ENCODE results near the gene TSPAN18. TPM values are rescaled to one million over a fixed set of nuclear protein-coding genes. Genes with fewer than 3 reads are reported as not detected.

TSPAN18 gene
- total RNA-seq, 1 experiment from 2014 or later, result 0.77 TPM

DNA sequence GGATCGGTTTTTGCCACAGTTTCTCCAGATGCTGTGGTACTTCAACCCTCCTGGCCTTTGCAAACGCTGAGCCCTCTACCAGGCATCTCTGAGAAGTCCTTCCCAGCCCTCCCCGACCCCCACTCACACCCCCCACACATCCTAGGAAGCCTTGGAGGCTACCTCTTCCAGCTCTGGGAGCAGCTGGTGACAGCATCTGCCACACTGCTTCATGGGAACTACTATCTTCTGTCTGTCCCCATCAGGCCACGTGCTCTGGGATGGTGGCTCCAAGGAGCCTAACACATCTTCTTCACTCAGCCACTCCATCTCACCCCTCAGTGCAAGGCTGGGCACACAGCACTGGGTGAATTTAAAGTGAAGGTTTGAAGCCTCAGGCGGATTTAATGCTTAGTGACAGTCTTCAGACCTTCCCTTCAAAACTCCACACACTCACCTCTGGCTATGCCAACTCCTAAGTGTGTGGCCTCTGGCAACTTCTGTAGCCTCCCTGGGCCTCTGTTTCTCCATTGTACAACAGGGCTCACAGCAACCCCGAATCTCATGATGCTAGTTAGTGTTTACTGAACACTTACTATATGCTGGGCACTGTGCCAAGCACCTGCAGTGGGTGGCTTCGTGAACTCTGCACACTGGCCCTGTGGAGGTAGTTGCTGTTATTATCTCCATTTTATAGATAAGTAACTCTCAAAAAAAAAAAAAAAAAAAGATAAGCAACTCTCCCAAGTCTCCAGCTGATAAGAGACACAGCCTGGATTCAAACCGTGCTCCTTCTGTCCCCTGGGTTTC lies 231.2 kb downstream of the TSPAN18 start:
- no TSS peak for BruUV-seq (replicated peaks)
- no peaks in the 10 kb centered on the region for H3K27me3 Mint-ChIP-seq (ENCODE audit: insufficient read depth, unreplicated experiment)
- no peak overlapping the region for H3K4me3 Mint-ChIP-seq (ENCODE audit: unreplicated experiment)
- ChIA-PET CTCF (interaction anchor here (0.6 to 1.2 kb wide), 4 partner anchors 11 to 111 kb away, joined by 3 to 4 read pairs (median 3); no protein-coding TSS in a partner anchor), POLR2A (no interaction called here)
- DNase-seq (ENCODE audit: unreplicated experiment), result no peak
- H3K4me1 Mint-ChIP-seq (ENCODE audit: insufficient read depth, unreplicated experiment), result peaks cover 9% of the 10 kb centered on the region
- no peaks in the 10 kb centered on the region for H3K36me3 Mint-ChIP-seq (ENCODE audit: insufficient read depth, unreplicated experiment)
- TF ChIP-seq, protein P1, sequence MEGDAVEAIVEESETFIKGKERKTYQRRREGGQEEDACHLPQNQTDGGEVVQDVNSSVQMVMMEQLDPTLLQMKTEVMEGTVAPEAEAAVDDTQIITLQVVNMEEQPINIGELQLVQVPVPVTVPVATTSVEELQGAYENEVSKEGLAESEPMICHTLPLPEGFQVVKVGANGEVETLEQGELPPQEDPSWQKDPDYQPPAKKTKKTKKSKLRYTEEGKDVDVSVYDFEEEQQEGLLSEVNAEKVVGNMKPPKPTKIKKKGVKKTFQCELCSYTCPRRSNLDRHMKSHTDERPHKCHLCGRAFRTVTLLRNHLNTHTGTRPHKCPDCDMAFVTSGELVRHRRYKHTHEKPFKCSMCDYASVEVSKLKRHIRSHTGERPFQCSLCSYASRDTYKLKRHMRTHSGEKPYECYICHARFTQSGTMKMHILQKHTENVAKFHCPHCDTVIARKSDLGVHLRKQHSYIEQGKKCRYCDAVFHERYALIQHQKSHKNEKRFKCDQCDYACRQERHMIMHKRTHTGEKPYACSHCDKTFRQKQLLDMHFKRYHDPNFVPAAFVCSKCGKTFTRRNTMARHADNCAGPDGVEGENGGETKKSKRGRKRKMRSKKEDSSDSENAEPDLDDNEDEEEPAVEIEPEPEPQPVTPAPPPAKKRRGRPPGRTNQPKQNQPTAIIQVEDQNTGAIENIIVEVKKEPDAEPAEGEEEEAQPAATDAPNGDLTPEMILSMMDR (IDR thresholded peaks at IDR 0.05; ENCODE audit: unreplicated experiment), result no peak
- intact Hi-C loops (cut with micrococcal nuclease), result loop anchor here (10.0 kb wide), 1 partner anchor 87 kb away; no protein-coding TSS in a partner anchor
- H3K9me3 Mint-ChIP-seq (ENCODE audit: unreplicated experiment), result no peaks in the 10 kb centered on the region
- H3K27ac Mint-ChIP-seq (ENCODE audit: low read depth, unreplicated experiment), result no peak overlapping the region

- H3K27me3 Mint-ChIP-seq (ENCODE audit: insufficient read depth, unreplicated experiment), result no peaks in the 10 kb centered on the region
- BruUV-seq (replicated peaks), result no TSS peak
- ChIA-PET CTCF (interaction anchor here (1.0 to 2.7 kb wide), 5 partner anchors 9 to 146 kb away, joined by 3 to 14 read pairs (median 4); partner anchors contain the start of gene TP53I11), POLR2A (no interaction called here)
- H3K4me1 Mint-ChIP-seq (ENCODE audit: insufficient read depth, unreplicated experiment), result peaks cover 9% of the 10 kb centered on the region
- no peak overlapping the region for H3K4me3 Mint-ChIP-seq (ENCODE audit: unreplicated experiment)
- DNase-seq (ENCODE audit: unreplicated experiment), result no peak
- intact Hi-C loops (cut with micrococcal nuclease), result loop anchor here (10.0 kb wide), 1 partner anchor 86 kb away; no protein-coding TSS in a partner anchor
- TF ChIP-seq, protein P1 (IDR thresholded peaks at IDR 0.05; ENCODE audit: unreplicated experiment), result no peak
- no peak overlapping the region for H3K27ac Mint-ChIP-seq (ENCODE audit: low read depth, unreplicated experiment)
- H3K36me3 Mint-ChIP-seq (ENCODE audit: insufficient read depth, unreplicated experiment), result no peaks in the 10 kb centered on the region
- no peaks in the 10 kb centered on the region for H3K9me3 Mint-ChIP-seq (ENCODE audit: unreplicated experiment)
Observed at GRCh38 chr11:44959064-44959463, 232.3 kb downstream of the TSPAN18 start.

DNA sequence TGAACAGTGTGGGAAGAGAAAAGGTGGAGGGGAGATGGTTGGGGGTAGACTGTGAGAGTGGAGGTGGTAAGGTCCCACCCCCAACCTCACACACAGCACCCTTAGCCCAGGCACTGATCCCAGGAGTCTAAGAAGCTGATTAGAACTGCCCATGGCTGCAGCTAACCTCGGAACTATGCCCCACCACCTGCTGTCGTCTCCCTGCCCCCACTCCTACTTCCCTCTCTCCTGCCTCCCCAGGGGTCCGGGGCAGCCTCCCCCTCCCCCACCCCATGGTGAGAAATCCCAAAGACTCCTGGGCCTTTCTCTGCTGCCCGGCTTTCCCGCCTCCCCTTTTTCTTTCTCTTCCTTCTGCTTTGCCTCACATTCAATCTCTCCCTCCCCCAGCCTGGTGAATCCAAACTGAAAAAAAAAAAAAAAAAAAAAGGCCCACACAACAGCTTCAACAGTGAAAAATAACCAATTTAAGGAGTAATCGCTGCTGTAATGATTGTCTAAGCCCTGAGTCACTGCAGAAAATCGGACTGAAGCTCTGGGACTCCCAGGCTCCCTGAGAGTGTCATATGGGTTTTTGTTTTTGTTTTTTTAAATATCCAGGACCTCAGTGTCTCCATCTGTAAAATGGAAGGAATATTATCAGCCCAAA lies 233.6 kb downstream of the TSPAN18 start:
- no TSS peak for BruUV-seq (replicated peaks)
- intact Hi-C loops (cut with micrococcal nuclease), result no loop called here
- TF ChIP-seq, protein P1 (IDR thresholded peaks at IDR 0.05; ENCODE audit: unreplicated experiment), result no peak
- H3K9me3 Mint-ChIP-seq (ENCODE audit: unreplicated experiment), result no peaks in the 10 kb centered on the region
- H3K27me3 Mint-ChIP-seq (ENCODE audit: insufficient read depth, unreplicated experiment), result no peaks in the 10 kb centered on the region
- peaks cover 4% of the 10 kb centered on the region for H3K4me1 Mint-ChIP-seq (ENCODE audit: insufficient read depth, unreplicated experiment)
- CTCF ChIA-PET, result interaction anchor here (0.6 to 2.7 kb wide), 4 partner anchors 24 to 580 kb away, joined by 3 to 14 read pairs (median 3); no protein-coding TSS in a partner anchor
- H3K36me3 Mint-ChIP-seq (ENCODE audit: insufficient read depth, unreplicated experiment), result no peaks in the 10 kb centered on the region
- POLR2A ChIA-PET, result no interaction called here
- no peak for DNase-seq (ENCODE audit: unreplicated experiment)
- H3K4me3 Mint-ChIP-seq (ENCODE audit: unreplicated experiment), result no peak overlapping the region
- no peak overlapping the region for H3K27ac Mint-ChIP-seq (ENCODE audit: low read depth, unreplicated experiment)

GRCh38 chr11:44962464-44962863 lies 235.7 kb downstream of the TSPAN18 start:
- TF ChIP-seq, protein P1 (IDR thresholded peaks at IDR 0.05; ENCODE audit: unreplicated experiment), result no peak
- intact Hi-C loops (cut with micrococcal nuclease), result no loop called here
- POLR2A ChIA-PET, result interaction anchor here (0.9 kb wide), 1 partner anchor 135 kb away, joined by 4 read pairs; no protein-coding TSS in a partner anchor
- Mint-ChIP-seq H3K4me3 (ENCODE audit: unreplicated experiment) (no peak overlapping the region), H3K27me3 (ENCODE audit: insufficient read depth, unreplicated experiment) (no peaks in the 10 kb centered on the region), H3K9me3 (ENCODE audit: unreplicated experiment) (no peaks in the 10 kb centered on the region), H3K4me1 (ENCODE audit: insufficient read depth, unreplicated experiment) (no peaks in the 10 kb centered on the region), H3K27ac (ENCODE audit: low read depth, unreplicated experiment) (no peak overlapping the region), H3K36me3 (ENCODE audit: insufficient read depth, unreplicated experiment) (no peaks in the 10 kb centered on the region)
- no TSS peak for BruUV-seq (replicated peaks)
- no peak for DNase-seq (ENCODE audit: unreplicated experiment)
- CTCF ChIA-PET, result no interaction called here

All from MCF 10A (cell line).